K562 (cell line): ENCODE measurements around the gene SRCIN1. TPM values are rescaled to one million over a fixed set of nuclear protein-coding genes. Genes with fewer than 3 reads are reported as not detected.

Experiments
- ATAC-seq: fragments of 200-7000 bp; cut with Tn5 transposase; 3 replicates; pipeline ENCODE4 v1.9.1; 2020; ENCODE audit warnings: moderate library complexity
- BruUV-seq: library from RNA; stranded (reverse); fragments of 400-500 nt; replicated peaks from 2 replicates; lab custom pipeline; 2021; lab: Mats Ljungman, UMichigan
- CTCF ChIA-PET: fragments of 300-600 bp; formaldehyde crosslinking; extraction: SDS; loops from one replicate; lab custom pipeline; 2021; ENCODE audit warnings: low intra/inter-chr PET ratio; lab: Yijun Ruan, JAX
- POLR2A ChIA-PET: fragments of 300-600, 350-650 bp; sonication (Branson Sonifier 250); formaldehyde crosslinking; extraction: SDS; loops from one replicate; lab custom pipeline; 2021; ENCODE audit warnings: antibody characterized with exemption, inconsistent platforms; lab: Yijun Ruan, JAX
- DNase-seq, 4 experiments: peaks; one replicate each; pipeline versions ENCODE4 v3.0.0 to v3.0.0-alpha.2; 2011 to 2018; ENCODE audit warnings: low spot score in 3 of 4, mixed read lengths in 3 of 4; ENCODE audit errors: extremely low read depth in 1 of 4
- FAIRE-seq: peaks from 2 replicates; lab custom pipeline; 2011; peaks lifted over from hg19 to GRCh38; lab: Jason Lieb, UNC
- H2AFZ ChIP-seq: 2 replicates; pipeline ENCODE4 v1.6.0; 2011; ENCODE audit warnings: low read depth, low read length, control low read depth, inconsistent platforms
- H3K27ac ChIP-seq: fragments of 200-600 bp; 3 replicates; pipeline ENCODE4 v1.8.0; 2011; ENCODE audit warnings: low read depth, mild to moderate bottlenecking, control low read depth, inconsistent platforms, low read length, moderate library complexity, mixed read lengths; ENCODE audit errors: extremely low read depth
- H3K27me3 ChIP-seq, 2 experiments: fragments of 300-600 bp in 1 of 2; 2 replicates in 1 of 2; 3 replicates in 1 of 2; pipeline versions ENCODE4 v1.6.0 to v1.8.0; 2011; ENCODE audit warnings: inconsistent platforms in 2 of 2, low read length in 2 of 2, mild to moderate bottlenecking in 1 of 2, mixed read lengths in 1 of 2, moderate library complexity in 1 of 2; ENCODE audit not compliant: control insufficient read depth in 2 of 2, insufficient read depth in 2 of 2
- H3K36me3 ChIP-seq: fragments of 300-600 bp; 3 replicates; pipeline ENCODE4 v1.8.0; 2011; ENCODE audit warnings: mild to moderate bottlenecking, low read length, inconsistent platforms; ENCODE audit not compliant: control insufficient read depth, insufficient read depth
- H3K4me1 ChIP-seq, 2 experiments: fragments of 200-600 bp in 1 of 2; replicated peaks in 1 of 2; 2 replicates in 1 of 2; 3 replicates in 1 of 2; pipeline versions ENCODE4 v1.5.1 to v1.8.0; 2011; ENCODE audit warnings: inconsistent platforms in 2 of 2, low read length in 2 of 2, mild to moderate bottlenecking in 1 of 2, mixed read lengths in 1 of 2, moderate library complexity in 1 of 2; ENCODE audit not compliant: control insufficient read depth in 2 of 2, insufficient read depth in 2 of 2
- H3K4me2 ChIP-seq: 2 replicates; pipeline ENCODE4 v1.6.1; 2011; ENCODE audit warnings: low read length, control low read depth, inconsistent platforms, mixed read lengths; ENCODE audit not compliant: insufficient read depth
- H3K4me3 ChIP-seq: fragments of 200-600 bp; sonication (generic), shearing (Covaris generic); 2 replicates; pipeline ENCODE4 v1.5.1; 2016; ENCODE audit warnings: control low read depth, inconsistent platforms
- H3K79me2 ChIP-seq: fragments of 200-600 bp; 3 replicates; pipeline ENCODE4 v1.8.0; 2011; ENCODE audit warnings: low read length, inconsistent platforms; ENCODE audit not compliant: control insufficient read depth, insufficient read depth
- H3K9ac ChIP-seq, 2 experiments: 2 replicates each; pipeline versions ENCODE4 v1.6.0 to v1.6.1; 2011; ENCODE audit warnings: low read depth in 2 of 2, low read length in 2 of 2, control low read depth in 1 of 2, inconsistent platforms in 1 of 2, mild to moderate bottlenecking in 1 of 2, mixed read lengths in 1 of 2; ENCODE audit not compliant: insufficient read depth in 1 of 2
- H3K9me1 ChIP-seq: one replicate; pipeline ENCODE4 v1.6.0; 2011; ENCODE audit warnings: inconsistent platforms, mild to moderate bottlenecking, low read length, moderate library complexity; ENCODE audit not compliant: control insufficient read depth, insufficient read depth
- H3K9me3 ChIP-seq: replicated peaks from 2 replicates; pipeline ENCODE4 v1.5.1; 2011; ENCODE audit warnings: low read depth, low read length, inconsistent platforms; ENCODE audit not compliant: control insufficient read depth, insufficient read depth
- H4K20me1 ChIP-seq: replicated peaks from 2 replicates; pipeline ENCODE4 v1.6.1; 2011; ENCODE audit warnings: low read length, inconsistent platforms, mixed read lengths; ENCODE audit not compliant: control insufficient read depth, insufficient read depth
- BRD4 ChIP-seq: fragments of 200-600 bp; sonication (generic); IDR thresholded peaks from 2 replicates; pipeline ENCODE4 v1.6.1; 2017; ENCODE audit warnings: inconsistent platforms
- HSF4 ChIP-seq: fragments of 250-450 bp; sonication (Bioruptor Pico); IDR thresholded peaks from 2 replicates; pipeline ENCODE4 v2.1.2; 2022; ENCODE audit warnings: mild to moderate bottlenecking, moderate library complexity, borderline replicate concordance
- POLR2G ChIP-seq: fragments of 200-400 bp; formaldehyde crosslinking; IDR thresholded peaks from 2 replicates; pipeline ENCODE4 v1.6.1; 2017; ENCODE audit warnings: low read depth, mild to moderate bottlenecking, antibody characterized with exemption, low read length, moderate library complexity
- POLR2H ChIP-seq: IDR thresholded peaks from 2 replicates; pipeline ENCODE4 v1.6.1; 2016; ENCODE audit warnings: missing genetic modification characterization, low read depth, mild to moderate bottlenecking, control low read depth, missing compliant biosample characterization, moderate library complexity
- RAD21 ChIP-seq, 2 experiments: fragments of 250-450 bp in 1 of 2; fragments of 450-650 bp in 1 of 2; sonication (Bioruptor Pico) in 1 of 2; formaldehyde crosslinking in 1 of 2; IDR thresholded peaks in 1 of 2; conservative IDR thresholded peaks in 1 of 2; 2 replicates each; pipeline versions ENCODE4 v1.4.0 to v1.8.0; 2020 to 2022; ENCODE audit warnings: mild to moderate bottlenecking in 2 of 2, moderate library complexity in 1 of 2
- SMC3 ChIP-seq: conservative IDR thresholded peaks from 2 replicates; pipeline ENCODE4 v1.6.1; 2011; ENCODE audit warnings: low read depth, low read length, improper control_type of control experiment; ENCODE audit not compliant: insufficient read depth
- ZNF717 ChIP-seq: fragments of 250-450 bp; sonication (Bioruptor Pico); IDR thresholded peaks from 2 replicates; pipeline ENCODE4 v1.5.0; 2021
- ZSCAN32 ChIP-seq: fragments of 450-650 bp; formaldehyde crosslinking; IDR thresholded peaks from 2 replicates; pipeline ENCODE4 v1.4.0; 2020; ENCODE audit warnings: mild to moderate bottlenecking, moderate library complexity
- WGBS: fragments of 100-300 bp; shearing (Covaris generic); methylation state at CpG from one replicate; pipeline ENCODE4 v1.1.6; 2016; ENCODE audit warnings: low coverage, mixed read lengths; ENCODE audit not compliant: insufficient coverage; ENCODE audit errors: missing lambda C conversion rate; 5-methylcytosine and 5-hydroxymethylcytosine counted together
- in situ Hi-C: fragments of 300-500 bp; cut with MboI; formaldehyde crosslinking; loops from 4 replicates; pipeline ENCODE4 v1.15.0; 2018; ENCODE audit warnings: inconsistent platforms, mixed read lengths
- intact Hi-C: fragments of 100-400 bp; cut with micrococcal nuclease; formaldehyde crosslinking; loops from 2 replicates; pipeline ENCODE4 v1.14.2; 2022
- polyA plus RNA-seq, 8 experiments: library from polyadenylated mRNA; depleted of rRNA in 4 of 8; stranded (reverse) in 5 of 8; unstranded in 3 of 8; fragments of >200 nt; fragmentation: Nextera tagmentation in 2 of 8; fragmentation: Illumina TruSeq in 1 of 8; extraction: Ambion mirVana in 2 of 8; extraction: Trizol in 1 of 8; gene quantifications; 2 replicates each; pipeline versions ENCODE4 v1.2.1 to v1.2.3, GENCODE V29; 2011 to 2014; ENCODE audit warnings: inconsistent platforms in 1 of 8, missing spikeins in 1 of 8
- total RNA-seq, 7 experiments: library from RNA; depleted of rRNA in 6 of 7; stranded (reverse); fragments of >200 nt in 6 of 7; fragmentation: Illumina TruSeq in 2 of 7; extraction: Trizol in 2 of 7; gene quantifications; 2 replicates each; pipeline versions ENCODE4 v1.2.1 to v1.2.3, GENCODE V29; 2011 to 2021; ENCODE audit warnings: low replicate concordance in 1 of 7
- TF ChIP-seq, protein P1 (sequence below): fragments of 450-650 bp; IDR thresholded peaks from 2 replicates; pipeline ENCODE4 v1.6.1; 2016; ENCODE audit warnings: antibody characterized with exemption
- TF ChIP-seq, protein P2 (sequence below): sonication (generic); formaldehyde crosslinking; IDR thresholded peaks from 2 replicates; pipeline ENCODE4 v1.8.0; 2022; ENCODE audit warnings: mild to moderate bottlenecking, missing genetic modification reagents, borderline replicate concordance
- TF ChIP-seq, protein P3 (sequence below): fragments of 150-350 bp; conservative IDR thresholded peaks from 2 replicates; pipeline ENCODE4 v1.6.1; 2014; ENCODE audit warnings: low read length
- TF ChIP-seq, protein P4 (sequence below): fragments of 450-650 bp; IDR thresholded peaks from 2 replicates; pipeline ENCODE4 v1.6.1; 2018; ENCODE audit not compliant: partially characterized antibody

SRCIN1 gene
- total and polyA plus RNA-seq, 9 of the 15 experiments (the other 6 are each of a cell fraction or from before 2014, with no cell fraction given) = 0.09 to 0.33 (median 0.13) TPM; not detected in 6

DNA sequence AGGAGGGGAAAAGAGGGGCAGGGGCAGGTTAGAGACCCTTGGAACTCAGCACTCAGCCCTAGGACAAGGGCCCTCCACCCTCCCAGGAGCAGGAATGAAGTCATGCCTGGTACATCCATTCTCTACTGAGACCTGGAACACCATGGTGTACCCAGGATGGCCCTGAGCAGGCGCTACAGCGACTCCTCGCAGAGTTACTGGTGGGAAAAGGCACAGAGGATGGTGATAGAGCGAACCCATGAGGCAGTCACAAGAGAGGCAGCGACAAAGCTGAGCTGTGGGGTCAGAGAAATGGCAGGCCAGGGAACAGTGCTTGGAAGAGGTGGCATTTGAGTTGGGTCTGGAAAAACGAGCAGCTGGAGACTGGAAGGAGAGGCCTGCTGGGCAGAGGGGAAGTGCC lies 37.5 kb downstream of the SRCIN1 start:
- Histone ChIP-seq H3K4me3 (no peak overlapping the region), H3K9me1 (no peaks in the 10 kb centered on the region), H3K27me3 (peaks cover 31 to 71% of the 10 kb centered on the region in 2 experiments; a peak in 4 of 5 replicates), H4K20me1 (peaks cover 20% of the 10 kb centered on the region), H3K36me3 (no peaks in the 10 kb centered on the region), H3K4me2 (no peak overlapping the region), H3K27ac (no peak overlapping the region), H2AFZ (no peak overlapping the region), H3K9me3 (no peaks in the 10 kb centered on the region), H3K4me1 (peaks cover 7 to 30% of the 10 kb centered on the region in 2 experiments; a peak in 3 of 5 replicates), H3K79me2 (no peaks in the 10 kb centered on the region), H3K9ac (no peak overlapping the region)
- peak; percentile 61 for ATAC-seq
- ChIA-PET POLR2A (no interaction called here), CTCF (interaction anchor here (0.7 kb wide), 1 partner anchor 58 kb away, joined by 3 read pairs; no protein-coding TSS in a partner anchor)
- FAIRE-seq = no peak
- no TSS peak for BruUV-seq
- 0% methylated on average over 6 of the region's 6 CpGs for WGBS
- intact Hi-C loops = no loop called here
- DNase-seq = peak in 1 of 4 experiments; percentile 25
- in situ Hi-C loops = no loop called here
- TF ChIP-seq, protein P1, sequence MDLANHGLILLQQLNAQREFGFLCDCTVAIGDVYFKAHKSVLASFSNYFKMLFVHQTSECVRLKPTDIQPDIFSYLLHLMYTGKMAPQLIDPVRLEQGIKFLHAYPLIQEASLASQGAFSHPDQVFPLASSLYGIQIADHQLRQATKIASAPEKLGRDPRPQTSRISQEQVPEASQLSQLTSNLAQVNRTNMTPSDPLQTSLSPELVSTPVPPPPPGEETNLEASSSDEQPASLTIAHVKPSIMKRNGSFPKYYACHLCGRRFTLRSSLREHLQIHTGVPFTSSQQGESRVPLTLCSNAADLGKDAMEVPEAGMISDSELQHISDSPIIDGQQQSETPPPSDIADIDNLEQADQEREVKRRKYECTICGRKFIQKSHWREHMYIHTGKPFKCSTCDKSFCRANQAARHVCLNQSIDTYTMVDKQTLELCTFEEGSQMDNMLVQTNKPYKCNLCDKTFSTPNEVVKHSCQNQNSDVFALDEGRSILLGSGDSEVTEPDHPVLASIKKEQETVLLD = no peak
- TF ChIP-seq RAD21 (CRISPR knock-in tag; conservative IDR thresholded peaks at IDR 0.05 in 1 of 2, IDR thresholded peaks at IDR 0.05 in 1 of 2) (peak in 1 of 2 experiments; percentile 34; a peak in 2 of 4 replicates), POLR2H (no peak), HSF4 (CRISPR knock-in tag) (no peak), POLR2G (no peak), ZSCAN32 (no peak), SMC3 (no peak), BRD4 (no peak), ZNF717 (no peak)
- TF ChIP-seq, protein P2, sequence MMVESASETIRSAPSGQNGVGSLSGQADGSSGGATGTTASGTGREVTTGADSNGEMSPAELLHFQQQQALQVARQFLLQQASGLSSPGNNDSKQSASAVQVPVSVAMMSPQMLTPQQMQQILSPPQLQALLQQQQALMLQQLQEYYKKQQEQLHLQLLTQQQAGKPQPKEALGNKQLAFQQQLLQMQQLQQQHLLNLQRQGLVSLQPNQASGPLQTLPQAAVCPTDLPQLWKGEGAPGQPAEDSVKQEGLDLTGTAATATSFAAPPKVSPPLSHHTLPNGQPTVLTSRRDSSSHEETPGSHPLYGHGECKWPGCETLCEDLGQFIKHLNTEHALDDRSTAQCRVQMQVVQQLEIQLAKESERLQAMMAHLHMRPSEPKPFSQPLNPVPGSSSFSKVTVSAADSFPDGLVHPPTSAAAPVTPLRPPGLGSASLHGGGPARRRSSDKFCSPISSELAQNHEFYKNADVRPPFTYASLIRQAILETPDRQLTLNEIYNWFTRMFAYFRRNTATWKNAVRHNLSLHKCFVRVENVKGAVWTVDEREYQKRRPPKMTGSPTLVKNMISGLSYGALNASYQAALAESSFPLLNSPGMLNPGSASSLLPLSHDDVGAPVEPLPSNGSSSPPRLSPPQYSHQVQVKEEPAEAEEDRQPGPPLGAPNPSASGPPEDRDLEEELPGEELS = no peak
- TF ChIP-seq, protein P3, sequence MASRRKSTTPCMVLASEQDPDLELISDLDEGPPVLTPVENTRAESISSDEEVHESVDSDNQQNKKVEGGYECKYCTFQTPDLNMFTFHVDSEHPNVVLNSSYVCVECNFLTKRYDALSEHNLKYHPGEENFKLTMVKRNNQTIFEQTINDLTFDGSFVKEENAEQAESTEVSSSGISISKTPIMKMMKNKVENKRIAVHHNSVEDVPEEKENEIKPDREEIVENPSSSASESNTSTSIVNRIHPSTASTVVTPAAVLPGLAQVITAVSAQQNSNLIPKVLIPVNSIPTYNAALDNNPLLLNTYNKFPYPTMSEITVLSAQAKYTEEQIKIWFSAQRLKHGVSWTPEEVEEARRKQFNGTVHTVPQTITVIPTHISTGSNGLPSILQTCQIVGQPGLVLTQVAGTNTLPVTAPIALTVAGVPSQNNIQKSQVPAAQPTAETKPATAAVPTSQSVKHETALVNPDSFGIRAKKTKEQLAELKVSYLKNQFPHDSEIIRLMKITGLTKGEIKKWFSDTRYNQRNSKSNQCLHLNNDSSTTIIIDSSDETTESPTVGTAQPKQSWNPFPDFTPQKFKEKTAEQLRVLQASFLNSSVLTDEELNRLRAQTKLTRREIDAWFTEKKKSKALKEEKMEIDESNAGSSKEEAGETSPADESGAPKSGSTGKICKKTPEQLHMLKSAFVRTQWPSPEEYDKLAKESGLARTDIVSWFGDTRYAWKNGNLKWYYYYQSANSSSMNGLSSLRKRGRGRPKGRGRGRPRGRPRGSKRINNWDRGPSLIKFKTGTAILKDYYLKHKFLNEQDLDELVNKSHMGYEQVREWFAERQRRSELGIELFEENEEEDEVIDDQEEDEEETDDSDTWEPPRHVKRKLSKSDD = no peak
- TF ChIP-seq, protein P4, sequence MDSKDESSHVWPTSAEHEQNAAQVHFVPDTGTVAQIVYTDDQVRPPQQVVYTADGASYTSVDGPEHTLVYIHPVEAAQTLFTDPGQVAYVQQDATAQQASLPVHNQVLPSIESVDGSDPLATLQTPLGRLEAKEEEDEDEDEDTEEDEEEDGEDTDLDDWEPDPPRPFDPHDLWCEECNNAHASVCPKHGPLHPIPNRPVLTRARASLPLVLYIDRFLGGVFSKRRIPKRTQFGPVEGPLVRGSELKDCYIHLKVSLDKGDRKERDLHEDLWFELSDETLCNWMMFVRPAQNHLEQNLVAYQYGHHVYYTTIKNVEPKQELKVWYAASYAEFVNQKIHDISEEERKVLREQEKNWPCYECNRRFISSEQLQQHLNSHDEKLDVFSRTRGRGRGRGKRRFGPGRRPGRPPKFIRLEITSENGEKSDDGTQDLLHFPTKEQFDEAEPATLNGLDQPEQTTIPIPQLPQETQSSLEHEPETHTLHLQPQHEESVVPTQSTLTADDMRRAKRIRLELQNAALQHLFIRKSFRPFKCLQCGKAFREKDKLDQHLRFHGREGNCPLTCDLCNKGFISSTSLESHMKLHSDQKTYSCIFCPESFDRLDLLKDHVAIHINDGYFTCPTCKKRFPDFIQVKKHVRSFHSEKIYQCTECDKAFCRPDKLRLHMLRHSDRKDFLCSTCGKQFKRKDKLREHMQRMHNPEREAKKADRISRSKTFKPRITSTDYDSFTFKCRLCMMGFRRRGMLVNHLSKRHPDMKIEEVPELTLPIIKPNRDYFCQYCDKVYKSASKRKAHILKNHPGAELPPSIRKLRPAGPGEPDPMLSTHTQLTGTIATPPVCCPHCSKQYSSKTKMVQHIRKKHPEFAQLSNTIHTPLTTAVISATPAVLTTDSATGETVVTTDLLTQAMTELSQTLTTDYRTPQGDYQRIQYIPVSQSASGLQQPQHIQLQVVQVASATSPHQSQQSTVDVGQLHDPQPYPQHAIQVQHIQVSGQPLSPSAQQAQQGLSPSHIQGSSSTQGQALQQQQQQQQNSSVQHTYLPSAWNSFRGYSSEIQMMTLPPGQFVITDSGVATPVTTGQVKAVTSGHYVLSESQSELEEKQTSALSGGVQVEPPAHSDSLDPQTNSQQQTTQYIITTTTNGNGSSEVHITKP = no peak
